ENCODE measurements around the gene ACOXL.

- TF ChIP-seq ZNF24 (tag by site-specific recombination; IDR thresholded peaks at IDR 0.05) (no peak), CTCF (tag by site-specific recombination; IDR thresholded peaks at IDR 0.05) (no peak)
Observed at GRCh38 chr2:110959198-110959597, 226.8 kb downstream of the ACOXL start.

Data from HEK293 (cell line).